Measurements from ENCODE around the gene EYS.

Gene EYS

GRCh38 chr6:64522859-64523258 lies 1184.2 kb downstream of the EYS start:
- DNase-seq (ENCODE audit: low read depth, low spot score): no peak
- no peak overlapping the region for H3K4me3 ChIP-seq (ENCODE audit: insufficient read length, low read depth)
- no peaks in the 10 kb centered on the region for H3K4me1 ChIP-seq (ENCODE audit: insufficient read depth, insufficient read length)
- H3K27me3 ChIP-seq (ENCODE audit: insufficient read depth, insufficient read length): no peaks in the 10 kb centered on the region
- no peaks in the 10 kb centered on the region for H3K9me3 ChIP-seq (ENCODE audit: insufficient read depth, low read length)
- no peaks in the 10 kb centered on the region for H3K36me3 ChIP-seq (ENCODE audit: insufficient read depth, insufficient read length, low read length)
- no peak for TF ChIP-seq YY1 (IDR thresholded peaks at IDR 0.05; ENCODE audit: insufficient read depth, insufficient read length)
- TF ChIP-seq SUZ12 (IDR thresholded peaks at IDR 0.05; ENCODE audit: extremely low read depth, insufficient read depth, insufficient read length): no peak
- no peak for TF ChIP-seq ZNF274 (IDR thresholded peaks at IDR 0.05; ENCODE audit: low read depth, low read length)
- H3K9ac ChIP-seq (ENCODE audit: insufficient read length, low read depth): no peak overlapping the region

- Histone ChIP-seq H3K4me1 (ENCODE audit: insufficient read depth, insufficient read length) (no peaks in the 10 kb centered on the region), H3K9ac (ENCODE audit: insufficient read length, low read depth) (no peak overlapping the region), H3K4me3 (ENCODE audit: insufficient read length, low read depth) (no peak overlapping the region), H3K36me3 (ENCODE audit: insufficient read depth, insufficient read length, low read length) (no peaks in the 10 kb centered on the region), H3K27me3 (ENCODE audit: insufficient read depth, insufficient read length) (no peaks in the 10 kb centered on the region), H3K9me3 (ENCODE audit: insufficient read depth, low read length) (no peaks in the 10 kb centered on the region)
- TF ChIP-seq YY1 (IDR thresholded peaks at IDR 0.05; ENCODE audit: insufficient read depth, insufficient read length) (no peak), SUZ12 (IDR thresholded peaks at IDR 0.05; ENCODE audit: extremely low read depth, insufficient read depth, insufficient read length) (no peak), ZNF274 (IDR thresholded peaks at IDR 0.05; ENCODE audit: low read depth, low read length) (no peak)
- no peak for DNase-seq (ENCODE audit: low read depth, low spot score)
Observed at GRCh38 chr6:64520050-64520449, 1187.0 kb downstream of the EYS start.

GRCh38 chr6:64516393-64516792 lies 1190.6 kb downstream of the EYS start:
- no peaks in the 10 kb centered on the region for H3K4me1 ChIP-seq (ENCODE audit: insufficient read depth, insufficient read length)
- H3K27me3 ChIP-seq (ENCODE audit: insufficient read depth, insufficient read length): no peaks in the 10 kb centered on the region
- TF ChIP-seq ZNF274 (IDR thresholded peaks at IDR 0.05; ENCODE audit: low read depth, low read length) (no peak), SUZ12 (IDR thresholded peaks at IDR 0.05; ENCODE audit: extremely low read depth, insufficient read depth, insufficient read length) (no peak), YY1 (IDR thresholded peaks at IDR 0.05; ENCODE audit: insufficient read depth, insufficient read length) (no peak)
- no peaks in the 10 kb centered on the region for H3K9me3 ChIP-seq (ENCODE audit: insufficient read depth, low read length)
- H3K4me3 ChIP-seq (ENCODE audit: insufficient read length, low read depth): no peak overlapping the region
- no peaks in the 10 kb centered on the region for H3K36me3 ChIP-seq (ENCODE audit: insufficient read depth, insufficient read length, low read length)
- no peak overlapping the region for H3K9ac ChIP-seq (ENCODE audit: insufficient read length, low read depth)
- no peak for DNase-seq (ENCODE audit: low read depth, low spot score)

GRCh38 chr6:64507661-64508060 lies 1199.4 kb downstream of the EYS start:
- no peak for DNase-seq (ENCODE audit: low read depth, low spot score)
- Histone ChIP-seq H3K9ac (ENCODE audit: insufficient read length, low read depth) (no peak overlapping the region), H3K27me3 (ENCODE audit: insufficient read depth, insufficient read length) (no peaks in the 10 kb centered on the region), H3K9me3 (ENCODE audit: insufficient read depth, low read length) (no peaks in the 10 kb centered on the region), H3K4me1 (ENCODE audit: insufficient read depth, insufficient read length) (no peaks in the 10 kb centered on the region), H3K4me3 (ENCODE audit: insufficient read length, low read depth) (no peak overlapping the region), H3K36me3 (ENCODE audit: insufficient read depth, insufficient read length, low read length) (no peaks in the 10 kb centered on the region)
- TF ChIP-seq ZNF274 (IDR thresholded peaks at IDR 0.05; ENCODE audit: low read depth, low read length) (no peak), YY1 (IDR thresholded peaks at IDR 0.05; ENCODE audit: insufficient read depth, insufficient read length) (no peak), SUZ12 (IDR thresholded peaks at IDR 0.05; ENCODE audit: extremely low read depth, insufficient read depth, insufficient read length) (no peak)

- no peak overlapping the region for H3K9ac ChIP-seq (ENCODE audit: insufficient read length, low read depth)
- no peaks in the 10 kb centered on the region for H3K9me3 ChIP-seq (ENCODE audit: insufficient read depth, low read length)
- TF ChIP-seq YY1 (IDR thresholded peaks at IDR 0.05; ENCODE audit: insufficient read depth, insufficient read length) (no peak), SUZ12 (IDR thresholded peaks at IDR 0.05; ENCODE audit: extremely low read depth, insufficient read depth, insufficient read length) (no peak), ZNF274 (IDR thresholded peaks at IDR 0.05; ENCODE audit: low read depth, low read length) (no peak)
- no peaks in the 10 kb centered on the region for H3K4me1 ChIP-seq (ENCODE audit: insufficient read depth, insufficient read length)
- H3K27me3 ChIP-seq (ENCODE audit: insufficient read depth, insufficient read length): no peaks in the 10 kb centered on the region
- DNase-seq (ENCODE audit: low read depth, low spot score): peak; percentile 28
- H3K4me3 ChIP-seq (ENCODE audit: insufficient read length, low read depth): no peak overlapping the region
- H3K36me3 ChIP-seq (ENCODE audit: insufficient read depth, insufficient read length, low read length): no peaks in the 10 kb centered on the region
Observed at GRCh38 chr6:64505312-64505711, 1201.7 kb downstream of the EYS start.

- DNase-seq (ENCODE audit: low read depth, low spot score): no peak
- Histone ChIP-seq H3K9me3 (ENCODE audit: insufficient read depth, low read length) (no peaks in the 10 kb centered on the region), H3K27me3 (ENCODE audit: insufficient read depth, insufficient read length) (no peaks in the 10 kb centered on the region), H3K4me3 (ENCODE audit: insufficient read length, low read depth) (no peak overlapping the region), H3K36me3 (ENCODE audit: insufficient read depth, insufficient read length, low read length) (no peaks in the 10 kb centered on the region), H3K4me1 (ENCODE audit: insufficient read depth, insufficient read length) (no peaks in the 10 kb centered on the region), H3K9ac (ENCODE audit: insufficient read length, low read depth) (no peak overlapping the region)
- TF ChIP-seq YY1 (IDR thresholded peaks at IDR 0.05; ENCODE audit: insufficient read depth, insufficient read length): no peak
Observed at GRCh38 chr6:64504503-64504902, 1202.5 kb downstream of the EYS start.

- Histone ChIP-seq H3K9me3 (ENCODE audit: insufficient read depth, low read length) (no peaks in the 10 kb centered on the region), H3K4me1 (ENCODE audit: insufficient read depth, insufficient read length) (no peaks in the 10 kb centered on the region), H3K36me3 (ENCODE audit: insufficient read depth, insufficient read length, low read length) (no peaks in the 10 kb centered on the region), H3K27me3 (ENCODE audit: insufficient read depth, insufficient read length) (no peaks in the 10 kb centered on the region), H3K9ac (ENCODE audit: insufficient read length, low read depth) (no peak overlapping the region), H3K4me3 (ENCODE audit: insufficient read length, low read depth) (no peak overlapping the region)
- TF ChIP-seq SUZ12 (IDR thresholded peaks at IDR 0.05; ENCODE audit: extremely low read depth, insufficient read depth, insufficient read length) (no peak), YY1 (IDR thresholded peaks at IDR 0.05; ENCODE audit: insufficient read depth, insufficient read length) (no peak), ZNF274 (IDR thresholded peaks at IDR 0.05; ENCODE audit: low read depth, low read length) (no peak)
- DNase-seq (ENCODE audit: low read depth, low spot score): no peak
Observed at GRCh38 chr6:64502801-64503200, 1204.2 kb downstream of the EYS start.

GRCh38 chr6:64497634-64498033 lies 1209.4 kb downstream of the EYS start:
- Histone ChIP-seq H3K9ac (ENCODE audit: insufficient read length, low read depth) (no peak overlapping the region), H3K4me3 (ENCODE audit: insufficient read length, low read depth) (no peak overlapping the region), H3K9me3 (ENCODE audit: insufficient read depth, low read length) (no peaks in the 10 kb centered on the region), H3K27me3 (ENCODE audit: insufficient read depth, insufficient read length) (no peaks in the 10 kb centered on the region), H3K36me3 (ENCODE audit: insufficient read depth, insufficient read length, low read length) (no peaks in the 10 kb centered on the region), H3K4me1 (ENCODE audit: insufficient read depth, insufficient read length) (no peaks in the 10 kb centered on the region)
- no peak for DNase-seq (ENCODE audit: low read depth, low spot score)
- TF ChIP-seq ZNF274 (IDR thresholded peaks at IDR 0.05; ENCODE audit: low read depth, low read length) (no peak), SUZ12 (IDR thresholded peaks at IDR 0.05; ENCODE audit: extremely low read depth, insufficient read depth, insufficient read length) (no peak), YY1 (IDR thresholded peaks at IDR 0.05; ENCODE audit: insufficient read depth, insufficient read length) (no peak)
